SW480 (cell line): ENCODE results near the gene NOC4L.
"Not testable (repeated sequence)": the region's sequence is repeated elsewhere in the genome, so short reads cannot be mapped to it uniquely, and the experiment has no call there.

Experiments
- DNase-seq: peaks from one replicate; pipeline ENCODE4 v3.0.0-alpha.2; 2016; ENCODE audit warnings: low spot score

Gene NOC4L

GRCh38 chr12:132123970-132124765, 20.1 kb upstream of the NOC4L start:
- DNase-seq = no peak

GRCh38 chr12:132124766-132125425, 19.4 kb upstream of the NOC4L start:
- DNase-seq = no peak

- no peak for DNase-seq
Observed at GRCh38 chr12:132125736-132126135, 18.5 kb upstream of the NOC4L start.

- DNase-seq = no peak
Observed at GRCh38 chr12:132127041-132127440, 17.2 kb upstream of the NOC4L start.

GRCh38 chr12:132129007-132129406, 15.2 kb upstream of the NOC4L start:
- no peak for DNase-seq

- DNase-seq = no peak
Observed at GRCh38 chr12:132130690-132131089, 13.6 kb upstream of the NOC4L start.

- no peak for DNase-seq
Observed at GRCh38 chr12:132131229-132131628, 13.0 kb upstream of the NOC4L start.

GRCh38 chr12:132131952-132132351, 12.3 kb upstream of the NOC4L start:
- DNase-seq = no peak

- no peak for DNase-seq
Observed at GRCh38 chr12:132132609-132133430, 11.4 kb upstream of the NOC4L start.

- no peak for DNase-seq
Observed at GRCh38 chr12:132133952-132134652, 10.2 kb upstream of the NOC4L start.

- DNase-seq = not testable (repeated sequence)
Observed at GRCh38 chr12:132134653-132135183, 9.5 kb upstream of the NOC4L start.

GRCh38 chr12:132136226-132136625, 8.0 kb upstream of the NOC4L start:
- not testable (repeated sequence) for DNase-seq

GRCh38 chr12:132137483-132138125, 6.7 kb upstream of the NOC4L start:
- DNase-seq = no peak

- no peak for DNase-seq
Observed at GRCh38 chr12:132138941-132139871, 5.1 kb upstream of the NOC4L start.

- no peak for DNase-seq
Observed at GRCh38 chr12:132139912-132140311, 4.3 kb upstream of the NOC4L start.

GRCh38 chr12:132140501-132140900, 3.8 kb upstream of the NOC4L start:
- DNase-seq = no peak

GRCh38 chr12:132140918-132141841, 3.1 kb upstream of the NOC4L start:
- no peak for DNase-seq

GRCh38 chr12:132141976-132142678, 2.1 kb upstream of the NOC4L start:
- DNase-seq = no peak
